Astrocyte (in vitro differentiated cells and primary cell): ENCODE data around the gene ERF. TPM values are rescaled to one million over a fixed set of nuclear protein-coding genes. Genes with fewer than 3 reads are reported as not detected.
"Not testable (repeated sequence)": the region's sequence is repeated elsewhere in the genome, so short reads cannot be mapped to it uniquely, and the experiment has no call there.

Experiments used
- DNase-seq: peaks from one replicate; pipeline ENCODE4 v3.0.0-alpha.2; 2010; ENCODE audit warnings: low read depth
- FAIRE-seq: peaks from 2 replicates; lab custom pipeline; 2011; peaks lifted over from hg19 to GRCh38; lab: Jason Lieb, UNC
- H2AFZ ChIP-seq: 2 replicates; pipeline ENCODE4 v1.6.0; 2012; ENCODE audit warnings: low read depth, low read length, inconsistent platforms
- H3K27ac ChIP-seq: 2 replicates; pipeline ENCODE4 v1.5.1; 2011; ENCODE audit warnings: low read depth, low read length, inconsistent platforms
- H3K27me3 ChIP-seq: 2 replicates; pipeline ENCODE4 v1.6.0; 2011; ENCODE audit warnings: low read length, inconsistent platforms; ENCODE audit not compliant: insufficient read depth
- H3K36me3 ChIP-seq: 2 replicates; pipeline ENCODE4 v1.5.1; 2011; ENCODE audit warnings: low read length, inconsistent platforms; ENCODE audit not compliant: insufficient read depth
- H3K4me1 ChIP-seq: 2 replicates; pipeline ENCODE4 v1.5.1; 2011; ENCODE audit warnings: low read length, inconsistent platforms; ENCODE audit not compliant: insufficient read depth
- H3K4me2 ChIP-seq: 2 replicates; pipeline ENCODE4 v1.6.0; 2012; ENCODE audit warnings: low read length, inconsistent platforms
- H3K4me3 ChIP-seq: 2 replicates; pipeline ENCODE4 v1.5.1; 2011; ENCODE audit warnings: low read depth, mild to moderate bottlenecking, low read length, inconsistent platforms; ENCODE audit not compliant: insufficient read depth
- H3K79me2 ChIP-seq: 2 replicates; pipeline ENCODE4 v1.6.0; 2012; ENCODE audit warnings: mild to moderate bottlenecking, low read length, inconsistent platforms; ENCODE audit not compliant: insufficient read depth
- H3K9ac ChIP-seq: 2 replicates; pipeline ENCODE4 v1.6.0; 2012; ENCODE audit warnings: mild to moderate bottlenecking, low read length, inconsistent platforms
- H3K9me3 ChIP-seq: 2 replicates; pipeline ENCODE4 v1.5.1; 2012; ENCODE audit warnings: low read depth, mild to moderate bottlenecking, low read length, inconsistent platforms; ENCODE audit not compliant: insufficient read depth
- H4K20me1 ChIP-seq: 2 replicates; pipeline ENCODE4 v1.6.0; 2012; ENCODE audit warnings: low read length, inconsistent platforms; ENCODE audit not compliant: insufficient read depth
- H3K27ac Mint-ChIP-seq: one replicate; pipeline ENCODE4 v1.8.0; 2021; ENCODE audit warnings: mild to moderate bottlenecking, mixed read lengths; ENCODE audit not compliant: unreplicated experiment
- H3K27me3 Mint-ChIP-seq: one replicate; pipeline ENCODE4 v1.8.0; 2021; ENCODE audit warnings: low read depth, mixed read lengths; ENCODE audit not compliant: unreplicated experiment
- H3K36me3 Mint-ChIP-seq: one replicate; pipeline ENCODE4 v1.8.0; 2021; ENCODE audit warnings: low read depth, mixed read lengths; ENCODE audit not compliant: unreplicated experiment
- H3K4me1 Mint-ChIP-seq: one replicate; pipeline ENCODE4 v1.8.0; 2021; ENCODE audit warnings: low read depth, mixed read lengths; ENCODE audit not compliant: unreplicated experiment
- H3K4me3 Mint-ChIP-seq: one replicate; pipeline ENCODE4 v1.8.0; 2021; ENCODE audit warnings: mild to moderate bottlenecking, moderate library complexity, mixed read lengths; ENCODE audit not compliant: unreplicated experiment
- H3K9me3 Mint-ChIP-seq: one replicate; pipeline ENCODE4 v1.8.0; 2021; ENCODE audit warnings: mild to moderate bottlenecking, mixed read lengths; ENCODE audit not compliant: unreplicated experiment
- CTCF ChIP-seq: IDR thresholded peaks from 2 replicates; pipeline ENCODE4 v1.5.1; 2011; ENCODE audit warnings: low read depth, mild to moderate bottlenecking, inconsistent platforms, low read length, moderate library complexity; ENCODE audit not compliant: insufficient read depth
- EZH2 ChIP-seq: IDR thresholded peaks from 2 replicates; pipeline ENCODE4 v1.6.1; 2012; ENCODE audit warnings: mild to moderate bottlenecking, low read length, inconsistent platforms; ENCODE audit not compliant: insufficient read depth
- total RNA-seq: library from RNA; stranded (reverse); gene quantifications from 2 replicates; pipeline ENCODE4 v1.2.1, GENCODE V29; 2021

Gene ERF
- total RNA-seq, 1 donor from 2014 or later: 108 TPM

GRCh38 chr19:42267644-42268141 is 12.8 kb upstream of the ERF start:
- FAIRE-seq: no peak
- Histone ChIP-seq H3K27ac (peak overlapping the region; percentile 100), H3K9me3 (no peaks in the 10 kb centered on the region), H3K4me1 (peaks cover 25% of the 10 kb centered on the region), H3K4me3 (peak overlapping the region; percentile 81), H3K79me2 (peaks cover 34% of the 10 kb centered on the region), H2AFZ (peak overlapping the region; percentile 80), H3K27me3 (no peaks in the 10 kb centered on the region), H4K20me1 (no peaks in the 10 kb centered on the region), H3K4me2 (peak overlapping the region; percentile 94), H3K9ac (peak overlapping the region; percentile 95), H3K36me3 (no peaks in the 10 kb centered on the region)
- no peak overlapping the region for H3K4me3 Mint-ChIP-seq
- H3K4me1 Mint-ChIP-seq: peaks cover 15% of the 10 kb centered on the region
- no peaks in the 10 kb centered on the region for H3K9me3 Mint-ChIP-seq
- no peaks in the 10 kb centered on the region for H3K27me3 Mint-ChIP-seq
- H3K36me3 Mint-ChIP-seq: peaks cover 4% of the 10 kb centered on the region
- DNase-seq: no peak
- TF ChIP-seq CTCF: no peak
- TF ChIP-seq EZH2: no peak
- no peak overlapping the region for H3K27ac Mint-ChIP-seq

- not testable (repeated sequence) for FAIRE-seq, H4K20me1 ChIP-seq, H3K27ac Mint-ChIP-seq, H3K27me3 ChIP-seq, H3K36me3 ChIP-seq, H3K9me3 ChIP-seq, H3K4me3 Mint-ChIP-seq, H3K36me3 Mint-ChIP-seq, H3K9me3 Mint-ChIP-seq, H3K4me3 ChIP-seq, H3K27me3 Mint-ChIP-seq, H3K27ac ChIP-seq, DNase-seq
- Histone ChIP-seq H3K4me2 (peak overlapping the region; percentile 94), H3K4me1 (peaks cover 25% of the 10 kb centered on the region), H2AFZ (peak overlapping the region; percentile 80), H3K9ac (peak overlapping the region; percentile 95), H3K79me2 (peaks cover 27% of the 10 kb centered on the region)
- peaks cover 15% of the 10 kb centered on the region for H3K4me1 Mint-ChIP-seq
Observed at GRCh38 chr19:42266928-42267603, 12.1 kb upstream of the ERF start.

GRCh38 chr19:42266105-42266504 is 11.2 kb upstream of the ERF start:
- not testable (repeated sequence) for H3K4me3 ChIP-seq, H3K27ac ChIP-seq, H3K27me3 ChIP-seq, H3K27ac Mint-ChIP-seq, DNase-seq, H3K9ac ChIP-seq, H3K36me3 Mint-ChIP-seq, H3K36me3 ChIP-seq, H3K4me2 ChIP-seq, FAIRE-seq, H3K9me3 ChIP-seq, H4K20me1 ChIP-seq, H3K4me3 Mint-ChIP-seq, H3K27me3 Mint-ChIP-seq, H2AFZ ChIP-seq, H3K9me3 Mint-ChIP-seq
- peaks cover 18% of the 10 kb centered on the region for H3K79me2 ChIP-seq
- peaks cover 21% of the 10 kb centered on the region for H3K4me1 ChIP-seq
- H3K4me1 Mint-ChIP-seq: peaks cover 11% of the 10 kb centered on the region
